ENCODE measurements around the gene TMEM11.

DNA sequence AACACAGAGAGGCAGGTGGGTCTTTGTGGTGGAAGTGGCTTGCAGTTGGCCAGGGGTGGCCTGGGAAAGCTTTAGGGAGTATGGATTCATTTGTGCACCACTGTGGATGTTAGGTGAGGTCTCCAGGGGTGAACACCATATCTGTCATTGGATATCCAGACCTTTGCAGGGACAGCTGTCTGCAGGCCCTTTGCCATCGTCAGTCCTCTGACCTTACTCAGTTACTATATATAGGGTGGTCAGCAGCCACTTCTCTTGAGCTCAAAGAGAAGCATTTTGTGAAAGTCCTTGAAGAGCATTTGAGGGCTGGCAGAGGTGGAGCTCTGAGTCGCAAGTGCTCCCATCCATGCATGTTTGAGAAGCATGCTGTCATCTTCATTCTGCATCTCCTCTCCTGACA lies 40.4 kb downstream of the TMEM11 start:
- TF ChIP-seq, protein P1, sequence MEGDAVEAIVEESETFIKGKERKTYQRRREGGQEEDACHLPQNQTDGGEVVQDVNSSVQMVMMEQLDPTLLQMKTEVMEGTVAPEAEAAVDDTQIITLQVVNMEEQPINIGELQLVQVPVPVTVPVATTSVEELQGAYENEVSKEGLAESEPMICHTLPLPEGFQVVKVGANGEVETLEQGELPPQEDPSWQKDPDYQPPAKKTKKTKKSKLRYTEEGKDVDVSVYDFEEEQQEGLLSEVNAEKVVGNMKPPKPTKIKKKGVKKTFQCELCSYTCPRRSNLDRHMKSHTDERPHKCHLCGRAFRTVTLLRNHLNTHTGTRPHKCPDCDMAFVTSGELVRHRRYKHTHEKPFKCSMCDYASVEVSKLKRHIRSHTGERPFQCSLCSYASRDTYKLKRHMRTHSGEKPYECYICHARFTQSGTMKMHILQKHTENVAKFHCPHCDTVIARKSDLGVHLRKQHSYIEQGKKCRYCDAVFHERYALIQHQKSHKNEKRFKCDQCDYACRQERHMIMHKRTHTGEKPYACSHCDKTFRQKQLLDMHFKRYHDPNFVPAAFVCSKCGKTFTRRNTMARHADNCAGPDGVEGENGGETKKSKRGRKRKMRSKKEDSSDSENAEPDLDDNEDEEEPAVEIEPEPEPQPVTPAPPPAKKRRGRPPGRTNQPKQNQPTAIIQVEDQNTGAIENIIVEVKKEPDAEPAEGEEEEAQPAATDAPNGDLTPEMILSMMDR (IDR thresholded peaks at IDR 0.05) = no peak
- no peak for TF ChIP-seq EZH2 (IDR thresholded peaks at IDR 0.05; ENCODE audit: borderline replicate concordance, insufficient read depth, low read depth, low read length, poor library complexity, severe bottlenecking)
